Central memory CD4-positive, alpha-beta T cell (primary cell): Measurements from ENCODE around the gene CREBBP.

Experiments
- DNase-seq: peaks from one replicate; pipeline ENCODE4 v3.0.0; 2022

CREBBP gene

GRCh38 chr16:3761375-3762106, 119.0 kb downstream of the CREBBP start:
- DNase-seq, result no peak

- no peak for DNase-seq
Measured at GRCh38 chr16:3760518-3760917, 120.0 kb downstream of the CREBBP start.

- DNase-seq, result no peak
Measured at GRCh38 chr16:3759736-3760135, 120.8 kb downstream of the CREBBP start.

- no peak for DNase-seq
Measured at GRCh38 chr16:3756113-3756512, 124.4 kb downstream of the CREBBP start.

GRCh38 chr16:3755249-3755648, 125.3 kb downstream of the CREBBP start:
- no peak for DNase-seq

GRCh38 chr16:3754772-3755171, 125.7 kb downstream of the CREBBP start:
- DNase-seq, result no peak

GRCh38 chr16:3754081-3754703, 126.3 kb downstream of the CREBBP start:
- DNase-seq, result no peak

- no peak for DNase-seq
Measured at GRCh38 chr16:3752984-3753383, 127.5 kb downstream of the CREBBP start.

- DNase-seq, result no peak
Measured at GRCh38 chr16:3751878-3752277, 128.6 kb downstream of the CREBBP start.

GRCh38 chr16:3748307-3748706, 132.2 kb downstream of the CREBBP start:
- DNase-seq, result no peak

- DNase-seq, result no peak
Measured at GRCh38 chr16:3745751-3746355, 134.7 kb downstream of the CREBBP start.

- no peak for DNase-seq
Measured at GRCh38 chr16:3744018-3744417, 136.5 kb downstream of the CREBBP start.

- no peak for DNase-seq
Measured at GRCh38 chr16:3740934-3741333, 139.6 kb downstream of the CREBBP start.

GRCh38 chr16:3740186-3740585, 140.3 kb downstream of the CREBBP start:
- DNase-seq, result no peak

- no peak for DNase-seq
Measured at GRCh38 chr16:3739636-3740035, 140.9 kb downstream of the CREBBP start.

GRCh38 chr16:3738541-3738940, 142.0 kb downstream of the CREBBP start:
- no peak for DNase-seq

- no peak for DNase-seq
Measured at GRCh38 chr16:3738128-3738527, 142.4 kb downstream of the CREBBP start.

- DNase-seq, result no peak
Measured at GRCh38 chr16:3737181-3737580, 143.3 kb downstream of the CREBBP start.

- no peak for DNase-seq
Measured at GRCh38 chr16:3736116-3736515, 144.4 kb downstream of the CREBBP start.

GRCh38 chr16:3735541-3735940, 145.0 kb downstream of the CREBBP start:
- no peak for DNase-seq

GRCh38 chr16:3734758-3735221, 145.7 kb downstream of the CREBBP start:
- DNase-seq, result no peak

GRCh38 chr16:3734084-3734757, 146.3 kb downstream of the CREBBP start:
- DNase-seq, result no peak

- no peak for DNase-seq
Measured at GRCh38 chr16:3732171-3732570, 148.3 kb downstream of the CREBBP start.
